H1 (cell line): Measurements from ENCODE around the gene KRTAP5-6.

Experiments
- CTCF ChIP-seq, 3 experiments: IDR thresholded peaks; 1 replicate in 2 of 3; 2 replicates in 1 of 3; pipeline versions ENCODE4 v1.5.1 to v1.6.1; 2011; ENCODE audit warnings: low read length in 3 of 3, mild to moderate bottlenecking in 3 of 3, inconsistent platforms in 2 of 3, low read depth in 1 of 3, moderate library complexity in 1 of 3; ENCODE audit not compliant: insufficient read depth in 1 of 3; ENCODE audit errors: control extremely low read depth in 1 of 3
- E2F6 ChIP-seq: IDR thresholded peaks from 2 replicates; pipeline ENCODE4 v1.6.1; 2012; ENCODE audit warnings: inconsistent platforms
- POLR2A ChIP-seq, 2 experiments: IDR thresholded peaks; 1 replicate in 1 of 2; 2 replicates in 1 of 2; pipeline ENCODE4 v1.6.1; 2011; ENCODE audit warnings: low read depth in 2 of 2, low read length in 2 of 2, mild to moderate bottlenecking in 2 of 2; ENCODE audit errors: control extremely low read depth in 1 of 2
- POLR2AphosphoS5 ChIP-seq: IDR thresholded peaks from 2 replicates; pipeline ENCODE4 v1.6.1; 2011; ENCODE audit warnings: low read depth, low read length

- no peak for TF ChIP-seq POLR2A (IDR thresholded peaks at IDR 0.05; ENCODE audit: control extremely low read depth in 1 of 2, low read depth in 2 of 2, low read length in 2 of 2)
- TF ChIP-seq E2F6 = no peak
- no peak for TF ChIP-seq POLR2AphosphoS5
- TF ChIP-seq CTCF (IDR thresholded peaks at IDR 0.05; ENCODE audit: control extremely low read depth in 1 of 3, insufficient read depth in 1 of 3, low read depth in 1 of 3, low read length in 3 of 3) = no peak
Observed at GRCh38 chr11:1740786-1741530, 44.0 kb downstream of the KRTAP5-6 start.
